Gastrocnemius medialis (tissue), 4 donors: ENCODE results near the gene TPSB2. TPM values are rescaled to one million over a fixed set of nuclear protein-coding genes. Genes with fewer than 3 reads are reported as not detected.

ENCODE experiments used
- ATAC-seq, 2 donors: fragments of 150-250 bp; one replicate each; pipeline ENCODE4 v1.9.1; 2016
- DNase-seq, 2 donors: peaks; one replicate each; pipeline ENCODE4 v3.0.0-alpha.2; 2019
- H3K27ac ChIP-seq, 4 donors: fragments of 200-600 bp; sonication (generic); 1 replicate in 1 of 4; 2 replicates in 3 of 4; pipeline ENCODE4 v1.5.1; 2016 to 2018; ENCODE audit warnings: mild to moderate bottlenecking in 2 of 4, moderate library complexity in 1 of 4
- H3K27me3 ChIP-seq, 3 donors: fragments of 200-600 bp; sonication (generic) in 2 of 3; 1 replicate in 1 of 3; 2 replicates in 2 of 3; pipeline versions ENCODE4 v1.5.1 to v1.6.0; 2016 to 2019; ENCODE audit warnings: mild to moderate bottlenecking in 1 of 3, moderate library complexity in 1 of 3
- H3K36me3 ChIP-seq, 2 donors: fragments of 200-600 bp; sonication (generic) in 1 of 2; one replicate each; pipeline ENCODE4 v1.5.1; 2017 to 2018
- H3K4me1 ChIP-seq, 2 donors: fragments of 200-600 bp; sonication (generic) in 1 of 2; one replicate each; pipeline ENCODE4 v1.5.1; 2016 to 2017; ENCODE audit warnings: mild to moderate bottlenecking in 2 of 2
- H3K4me3 ChIP-seq, 4 donors: fragments of 200-600 bp; sonication (generic) in 3 of 4; 1 replicate in 1 of 4; 2 replicates in 3 of 4; pipeline ENCODE4 v1.5.1; 2016 to 2019; ENCODE audit warnings: mild to moderate bottlenecking in 2 of 4
- H3K9me3 ChIP-seq, 3 donors: fragments of 200-600 bp; sonication (generic) in 2 of 3; 1 replicate in 1 of 3; 2 replicates in 2 of 3; pipeline ENCODE4 v1.5.1; 2016 to 2019
- CTCF ChIP-seq, 5 experiments: fragments of 450-650 bp in 3 of 5; fragments of 200-600 bp in 2 of 5; sonication (generic) in 2 of 5; IDR thresholded peaks in 4 of 5; conservative IDR thresholded peaks in 1 of 5; 1 replicate in 4 of 5; 2 replicates in 1 of 5; pipeline ENCODE4 v1.5.1; 2016 to 2019; ENCODE audit warnings: antibody characterized with exemption in 5 of 5, mild to moderate bottlenecking in 3 of 5, moderate library complexity in 3 of 5
- POLR2A ChIP-seq, 2 donors: fragments of 450-650 bp; IDR thresholded peaks; one replicate each; pipeline ENCODE4 v1.6.1; 2017; ENCODE audit warnings: antibody characterized with exemption in 2 of 2, mild to moderate bottlenecking in 2 of 2, moderate library complexity in 2 of 2
- in situ Hi-C, 4 donors: fragments of 200-750 bp; cut with MboI; loops; one replicate each; pipeline versions ENCODE4 v1.15.0 to v1.8.0; 2017; ENCODE audit warnings: low sequenced_read_pairs in 4 of 4
- intact Hi-C: fragments of 100-400 bp; cut with DNase I; formaldehyde crosslinking; loops from one replicate; pipeline ENCODE4 v1.15.1; 2023; ENCODE audit warnings: low total_unique reads
- total RNA-seq, 4 donors: library from RNA; depleted of rRNA; stranded (reverse); fragments of >200 nt; gene quantifications; one replicate each; pipeline versions ENCODE4 v1.1.0 to v1.2.3, GENCODE V29; 2016

Gene TPSB2
- total RNA-seq, 4 donors from 2014 or later, result 3.7 to 14.3 (median 9.5) TPM

GRCh38 chr16:1198194-1198593, 31.8 kb downstream of the TPSB2 start:
- Histone ChIP-seq H3K27me3 (peaks cover 3 to 25% (median 5%) of the 10 kb centered on the region in 3 donors), H3K27ac (no peak overlapping the region), H3K36me3 (no peaks in the 10 kb centered on the region), H3K4me1 (no peaks in the 10 kb centered on the region), H3K9me3 (no peaks in the 10 kb centered on the region), H3K4me3 (no peak overlapping the region)
- intact Hi-C loops (no loop called here), in situ Hi-C loops (no loop called here)
- ATAC-seq, result no peak
- no peak for TF ChIP-seq POLR2A (IDR thresholded peaks at IDR 0.05)
- no peak for TF ChIP-seq CTCF (IDR thresholded peaks at IDR 0.05 in 4 of 5, conservative IDR thresholded peaks at IDR 0.05 in 1 of 5)
- no peak for DNase-seq

- no peaks in the 10 kb centered on the region for H3K9me3 ChIP-seq
- H3K27me3 ChIP-seq, result peaks cover 3 to 20% (median 5%) of the 10 kb centered on the region in 3 donors
- TF ChIP-seq POLR2A (IDR thresholded peaks at IDR 0.05) (no peak), CTCF (IDR thresholded peaks at IDR 0.05 in 4 of 5, conservative IDR thresholded peaks at IDR 0.05 in 1 of 5) (no peak)
- H3K4me1 ChIP-seq, result no peaks in the 10 kb centered on the region
- intact Hi-C loops (no loop called here), in situ Hi-C loops (no loop called here)
- no peak overlapping the region for H3K4me3 ChIP-seq
- H3K36me3 ChIP-seq, result no peaks in the 10 kb centered on the region
- no peak overlapping the region for H3K27ac ChIP-seq
- DNase-seq (no peak), ATAC-seq (no peak)
Observed at GRCh38 chr16:1197237-1197866, 32.6 kb downstream of the TPSB2 start.

- H3K36me3 ChIP-seq, result no peaks in the 10 kb centered on the region
- DNase-seq (no peak), ATAC-seq (no peak)
- peaks cover 3 to 18% (median 5%) of the 10 kb centered on the region in 3 donors for H3K27me3 ChIP-seq
- TF ChIP-seq POLR2A (IDR thresholded peaks at IDR 0.05) (no peak), CTCF (IDR thresholded peaks at IDR 0.05 in 4 of 5, conservative IDR thresholded peaks at IDR 0.05 in 1 of 5) (no peak)
- no peaks in the 10 kb centered on the region for H3K4me1 ChIP-seq
- H3K9me3 ChIP-seq, result no peaks in the 10 kb centered on the region
- H3K4me3 ChIP-seq, result no peak overlapping the region
- no peak overlapping the region for H3K27ac ChIP-seq
- intact Hi-C loops, result no loop called here
- in situ Hi-C loops, result no loop called here
Observed at GRCh38 chr16:1196494-1196893, 33.5 kb downstream of the TPSB2 start.

DNA sequence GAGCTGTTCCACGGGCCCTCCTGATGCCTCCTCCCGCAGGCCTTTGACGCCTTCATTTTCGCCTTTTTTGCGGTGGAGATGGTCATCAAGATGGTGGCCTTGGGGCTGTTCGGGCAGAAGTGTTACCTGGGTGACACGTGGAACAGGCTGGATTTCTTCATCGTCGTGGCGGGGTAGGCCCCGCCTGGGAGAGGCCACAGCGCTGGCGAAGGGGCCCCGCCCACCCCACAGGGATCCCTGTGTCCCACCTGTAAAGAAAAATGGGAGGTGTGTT, 34.7 kb downstream of the TPSB2 start:
- no peak overlapping the region for H3K4me3 ChIP-seq
- intact Hi-C loops (no loop called here), in situ Hi-C loops (no loop called here)
- DNase-seq (no peak), ATAC-seq (no peak)
- no peaks in the 10 kb centered on the region for H3K4me1 ChIP-seq
- peaks cover 3 to 18% (median 5%) of the 10 kb centered on the region in 3 donors for H3K27me3 ChIP-seq
- no peaks in the 10 kb centered on the region for H3K9me3 ChIP-seq
- no peaks in the 10 kb centered on the region for H3K36me3 ChIP-seq
- TF ChIP-seq POLR2A (IDR thresholded peaks at IDR 0.05) (no peak), CTCF (IDR thresholded peaks at IDR 0.05 in 4 of 5, conservative IDR thresholded peaks at IDR 0.05 in 1 of 5) (no peak)
- no peak overlapping the region for H3K27ac ChIP-seq
